ENCODE data around the gene NKX2-1. TPM values are rescaled to one million over a fixed set of nuclear protein-coding genes. Genes with fewer than 3 reads are reported as not detected.

The NKX2-1 gene
- total and polyA plus RNA-seq, 2 donors (not counting 3 experiments of a cell fraction or from before 2014, with no cell fraction given), result not detected

DNA sequence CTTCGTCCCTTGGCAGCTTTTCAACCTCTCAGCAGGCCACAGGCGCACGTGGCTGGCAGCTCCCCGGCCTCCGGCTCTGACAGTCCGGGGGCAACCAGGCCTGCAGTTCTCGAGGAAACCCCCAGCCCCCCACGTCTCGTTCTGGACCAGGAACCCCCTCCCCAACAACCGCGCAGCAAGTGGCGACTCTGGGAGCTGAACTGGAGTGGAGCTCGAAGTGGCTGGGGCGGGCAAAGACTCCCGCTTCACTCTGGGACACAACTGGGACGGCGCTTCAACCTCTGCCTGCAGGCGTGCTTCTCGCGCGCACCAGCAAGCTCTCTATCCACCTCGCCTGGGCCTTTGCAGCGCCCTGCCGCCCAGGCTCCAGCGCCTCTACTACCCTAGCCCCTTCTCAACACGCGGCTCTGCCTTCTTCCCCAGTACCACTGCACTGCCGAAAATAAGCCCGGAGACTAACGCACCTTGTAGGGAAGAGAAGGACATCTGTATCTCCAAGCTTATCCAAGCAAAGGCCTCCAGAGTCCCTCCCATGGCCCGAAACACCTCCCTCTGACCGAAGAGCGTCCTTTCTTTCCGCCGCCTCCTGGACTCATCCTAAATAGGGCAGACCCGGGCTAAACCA is 2.4 kb upstream of the NKX2-1 start:
- no peak for DNase-seq (ENCODE audit: low read depth, low spot score)

More for the DNA sequence above, 2.4 kb upstream of the NKX2-1 start:
- Histone ChIP-seq H3K79me2 (ENCODE audit: control insufficient read depth, insufficient read depth, low read length) (no peaks in the 10 kb centered on the region), H3K4me3 (replicated peaks in 1 of 3; ENCODE audit: insufficient read depth in 1 of 3, low read depth in 1 of 3, low read length in 3 of 3) (no peak overlapping the region), H3K27me3 (ENCODE audit: control insufficient read depth in 2 of 2, insufficient read depth in 2 of 2, low read length in 2 of 2) (peaks cover 90 to 91% of the 10 kb centered on the region in 2 experiments), H3K9me3 (replicated peaks; ENCODE audit: control insufficient read depth, insufficient read depth, low read length) (no peaks in the 10 kb centered on the region), H3K9ac (replicated peaks; ENCODE audit: extremely low read depth, insufficient read depth, low read length) (no peak overlapping the region), H3K4me2 (ENCODE audit: insufficient read depth, low read length) (no peak overlapping the region), H3K4me1 (ENCODE audit: control insufficient read depth, extremely low read depth, insufficient read depth, low read length) (peaks cover 6% of the 10 kb centered on the region), H2AFZ (ENCODE audit: low read depth, low read length) (no peak overlapping the region), H4K20me1 (replicated peaks; ENCODE audit: control insufficient read depth, extremely low read depth, insufficient read depth, low read length) (no peaks in the 10 kb centered on the region), H3K27ac (ENCODE audit: insufficient read depth, low read depth, low read length) (no peak overlapping the region), H3K9me1 (replicated peaks; ENCODE audit: control insufficient read depth, extremely low read depth, insufficient read depth, low read length) (no peaks in the 10 kb centered on the region), H3K36me3 (ENCODE audit: control insufficient read depth in 2 of 2, extremely low read depth in 1 of 2, insufficient read depth in 2 of 2, low read length in 2 of 2) (no peaks in the 10 kb centered on the region)
- FAIRE-seq, result no peak
- BruUV-seq (replicated peaks), result no TSS peak
- peak; percentile 56 for TF ChIP-seq EZH2 (IDR thresholded peaks at IDR 0.05; ENCODE audit: borderline replicate concordance, low read depth, low read length, severe bottlenecking)
- TF ChIP-seq JUN (IDR thresholded peaks at IDR 0.05; ENCODE audit: borderline replicate concordance, insufficient read depth, insufficient read length, low read depth), result no peak
- TF ChIP-seq, protein P1, sequence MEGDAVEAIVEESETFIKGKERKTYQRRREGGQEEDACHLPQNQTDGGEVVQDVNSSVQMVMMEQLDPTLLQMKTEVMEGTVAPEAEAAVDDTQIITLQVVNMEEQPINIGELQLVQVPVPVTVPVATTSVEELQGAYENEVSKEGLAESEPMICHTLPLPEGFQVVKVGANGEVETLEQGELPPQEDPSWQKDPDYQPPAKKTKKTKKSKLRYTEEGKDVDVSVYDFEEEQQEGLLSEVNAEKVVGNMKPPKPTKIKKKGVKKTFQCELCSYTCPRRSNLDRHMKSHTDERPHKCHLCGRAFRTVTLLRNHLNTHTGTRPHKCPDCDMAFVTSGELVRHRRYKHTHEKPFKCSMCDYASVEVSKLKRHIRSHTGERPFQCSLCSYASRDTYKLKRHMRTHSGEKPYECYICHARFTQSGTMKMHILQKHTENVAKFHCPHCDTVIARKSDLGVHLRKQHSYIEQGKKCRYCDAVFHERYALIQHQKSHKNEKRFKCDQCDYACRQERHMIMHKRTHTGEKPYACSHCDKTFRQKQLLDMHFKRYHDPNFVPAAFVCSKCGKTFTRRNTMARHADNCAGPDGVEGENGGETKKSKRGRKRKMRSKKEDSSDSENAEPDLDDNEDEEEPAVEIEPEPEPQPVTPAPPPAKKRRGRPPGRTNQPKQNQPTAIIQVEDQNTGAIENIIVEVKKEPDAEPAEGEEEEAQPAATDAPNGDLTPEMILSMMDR (IDR thresholded peaks at IDR 0.05; ENCODE audit: extremely low read depth in 1 of 2, insufficient read depth in 1 of 2, low read depth in 1 of 2, low read length in 2 of 2), result no peak
- no peak for TF ChIP-seq GATA2 (IDR thresholded peaks at IDR 0.05; ENCODE audit: insufficient read depth, insufficient read length, low read depth, low read length)
- TF ChIP-seq MYC (IDR thresholded peaks at IDR 0.05; ENCODE audit: low read depth, low read length), result no peak
- TF ChIP-seq, protein P2, sequence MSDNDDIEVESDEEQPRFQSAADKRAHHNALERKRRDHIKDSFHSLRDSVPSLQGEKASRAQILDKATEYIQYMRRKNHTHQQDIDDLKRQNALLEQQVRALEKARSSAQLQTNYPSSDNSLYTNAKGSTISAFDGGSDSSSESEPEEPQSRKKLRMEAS (IDR thresholded peaks at IDR 0.05; ENCODE audit: insufficient read depth, insufficient read length), result no peak
- dilution Hi-C loops (cut with MboI; ENCODE audit: extremely low pct_ligation_motif_present, low sequenced_read_pairs) (no loop called here), intact Hi-C loops (cut with micrococcal nuclease) (loop anchor here (5.0 kb wide), 1 partner anchor 135 kb away; no protein-coding TSS in a partner anchor)
- CTCF ChIA-PET, result interaction anchor here (2.6 kb wide), 1 partner anchor 628 kb away, joined by 11 read pairs; no protein-coding TSS in a partner anchor
- POLR2A ChIA-PET, result no interaction called here
